GM18868 (cell line): ENCODE data around the gene MAP3K19.
"Not testable (repeated sequence)": the region's sequence is repeated elsewhere in the genome, so short reads cannot be mapped to it uniquely, and the experiment has no call there.

Source experiments
- ATAC-seq: cut with Tn5 transposase; IDR thresholded peaks from one replicate; pipeline ENCODE4 v1.9.1; 2021; ENCODE audit warnings: mild to moderate bottlenecking, moderate library complexity; ENCODE audit not compliant: unreplicated experiment

Gene MAP3K19

GRCh38 chr2:134999521-134999920 lies 47.7 kb downstream of the MAP3K19 start:
- ATAC-seq: no peak

GRCh38 chr2:134988994-134989605 lies 58.1 kb downstream of the MAP3K19 start:
- ATAC-seq: peak; percentile 40

GRCh38 chr2:134985061-134985460 lies 62.2 kb downstream of the MAP3K19 start:
- ATAC-seq: no peak

DNA sequence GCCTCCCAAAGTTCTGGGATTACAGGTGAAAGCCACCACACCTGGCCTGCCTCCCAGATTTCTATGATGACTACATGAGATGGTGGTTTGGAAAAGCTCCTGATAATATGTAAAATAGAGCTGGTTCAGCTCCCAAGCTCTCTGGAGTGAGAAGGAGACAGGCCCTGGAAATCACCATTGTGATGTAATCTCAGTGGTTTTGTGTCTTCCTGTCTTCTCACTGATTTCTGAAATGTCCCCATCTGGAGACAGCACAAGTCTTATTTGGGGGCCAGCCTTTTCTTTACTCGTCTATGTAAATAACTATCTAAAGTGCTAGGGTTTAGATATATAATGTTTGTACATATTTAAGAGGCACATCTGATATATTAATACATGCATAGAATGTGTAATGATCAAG lies 64.6 kb downstream of the MAP3K19 start:
- ATAC-seq: peak; percentile 47

- ATAC-seq: no peak
These were observed 66.6 kb downstream of the MAP3K19 start for GRCh38 chr2:134980639-134981038.

- no peak for ATAC-seq
These were observed 68.0 kb downstream of the MAP3K19 start for GRCh38 chr2:134979221-134979620.

DNA sequence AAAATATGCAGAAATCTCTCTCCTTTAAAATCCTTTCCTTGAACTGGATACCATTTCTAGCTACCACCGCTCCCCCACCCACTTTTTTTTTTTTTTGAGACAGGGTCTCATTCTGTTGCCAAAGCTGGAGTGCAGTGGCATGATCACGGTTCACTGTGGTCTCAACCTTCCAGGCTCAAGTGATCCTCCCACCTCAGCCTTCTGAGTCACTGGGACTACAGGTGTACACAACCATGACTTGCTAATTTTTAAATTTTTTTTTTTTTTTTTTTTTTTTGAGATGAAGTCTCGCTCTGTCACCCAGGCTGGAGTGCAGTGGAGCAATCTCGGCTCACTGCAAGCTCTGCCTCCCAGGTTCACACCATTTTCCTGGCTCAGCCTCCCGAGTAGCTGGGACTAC lies 70.1 kb downstream of the MAP3K19 start:
- not testable (repeated sequence) for ATAC-seq

- ATAC-seq: no peak
These were observed 71.1 kb downstream of the MAP3K19 start for GRCh38 chr2:134976074-134976702.

- no peak for ATAC-seq
These were observed 71.8 kb downstream of the MAP3K19 start for GRCh38 chr2:134975281-134976009.

GRCh38 chr2:134973241-134974138 lies 73.8 kb downstream of the MAP3K19 start:
- peak; percentile 39 for ATAC-seq

DNA sequence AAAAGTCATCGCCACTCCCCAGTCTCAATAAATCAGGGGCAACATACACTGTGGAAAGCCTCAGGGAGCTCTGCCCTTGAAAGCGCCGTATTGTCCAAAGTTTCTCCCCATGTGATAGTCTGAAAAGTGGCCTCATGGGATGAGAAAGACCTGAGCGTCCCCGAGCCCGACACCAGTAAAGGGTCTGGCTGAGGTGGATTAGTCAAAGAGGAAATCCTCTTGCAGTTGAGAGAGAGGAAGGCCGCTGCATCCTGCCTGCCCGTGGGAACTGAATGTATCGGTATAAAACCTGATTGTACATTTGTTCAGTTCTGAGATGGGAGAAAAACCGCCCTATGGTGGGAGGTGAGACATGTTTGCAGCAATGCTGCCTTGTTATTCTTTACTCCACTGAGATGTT lies 80.1 kb downstream of the MAP3K19 start:
- not testable (repeated sequence) for ATAC-seq

DNA sequence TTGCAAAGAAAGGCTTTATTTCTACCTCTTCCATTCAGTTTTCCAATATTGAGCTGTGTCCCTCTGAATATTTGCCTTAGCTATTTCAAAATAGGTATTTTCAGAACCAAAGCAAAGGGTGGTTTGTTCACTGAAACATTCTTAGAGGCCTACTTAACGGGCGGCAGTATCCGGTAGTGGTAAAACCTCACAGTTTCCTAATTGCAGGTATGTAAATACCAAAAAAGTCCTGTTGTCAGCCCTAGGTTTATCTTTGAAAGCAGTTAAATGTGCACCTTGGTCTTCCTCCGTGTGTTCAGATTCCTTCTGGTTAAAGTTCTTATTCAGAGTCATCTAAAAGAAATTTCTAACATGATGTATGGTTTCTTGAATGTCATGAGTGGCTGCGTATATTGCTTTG lies 89.8 kb downstream of the MAP3K19 start:
- ATAC-seq: no peak

DNA sequence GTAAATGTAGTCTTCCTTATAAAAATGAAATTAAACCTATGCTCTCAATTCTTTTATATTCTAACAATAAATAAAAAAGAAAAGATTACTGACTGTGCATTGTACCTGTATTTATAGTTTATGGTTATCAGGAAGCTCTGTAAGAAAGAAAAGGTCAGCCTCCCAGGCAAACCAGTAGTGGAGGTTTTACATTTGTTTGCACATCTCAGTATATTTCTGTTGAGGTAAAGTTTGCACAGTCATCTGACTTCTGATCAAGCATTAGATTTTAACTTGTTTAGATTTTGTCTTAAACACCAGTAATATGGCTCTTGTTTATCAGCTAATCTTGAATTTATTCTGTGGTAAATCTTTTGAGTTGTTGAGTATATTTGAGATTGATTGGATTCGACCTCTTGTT lies 91.5 kb downstream of the MAP3K19 start:
- ATAC-seq: no peak

GRCh38 chr2:134954065-134954464 lies 93.2 kb downstream of the MAP3K19 start:
- no peak for ATAC-seq

GRCh38 chr2:134952608-134953007 lies 94.6 kb downstream of the MAP3K19 start:
- no peak for ATAC-seq

- ATAC-seq: no peak
These were observed 96.4 kb downstream of the MAP3K19 start for GRCh38 chr2:134950886-134951285.

- ATAC-seq: no peak
These were observed 97.1 kb downstream of the MAP3K19 start for GRCh38 chr2:134949981-134950708.

GRCh38 chr2:134946073-134946472 lies 101.2 kb downstream of the MAP3K19 start:
- ATAC-seq: no peak

DNA sequence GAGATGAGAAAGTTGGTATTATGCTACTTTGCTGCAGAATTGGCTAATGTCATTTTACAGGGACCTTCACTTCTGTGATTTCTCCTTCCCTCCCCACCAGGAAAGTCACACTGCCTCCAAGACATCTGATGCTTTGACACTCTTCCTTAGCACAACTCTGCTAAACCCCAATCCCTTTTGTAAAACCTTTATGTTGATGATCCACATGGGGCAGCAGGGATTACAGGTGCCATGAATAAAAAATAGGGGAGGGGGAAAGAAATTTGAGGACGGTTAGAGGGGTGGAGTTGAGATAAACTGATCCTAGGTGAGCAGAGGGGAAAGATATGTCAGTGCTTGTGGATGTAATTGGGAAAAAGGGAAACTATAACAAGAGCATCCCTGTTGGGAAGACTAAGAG lies 102.3 kb downstream of the MAP3K19 start:
- no peak for ATAC-seq

DNA sequence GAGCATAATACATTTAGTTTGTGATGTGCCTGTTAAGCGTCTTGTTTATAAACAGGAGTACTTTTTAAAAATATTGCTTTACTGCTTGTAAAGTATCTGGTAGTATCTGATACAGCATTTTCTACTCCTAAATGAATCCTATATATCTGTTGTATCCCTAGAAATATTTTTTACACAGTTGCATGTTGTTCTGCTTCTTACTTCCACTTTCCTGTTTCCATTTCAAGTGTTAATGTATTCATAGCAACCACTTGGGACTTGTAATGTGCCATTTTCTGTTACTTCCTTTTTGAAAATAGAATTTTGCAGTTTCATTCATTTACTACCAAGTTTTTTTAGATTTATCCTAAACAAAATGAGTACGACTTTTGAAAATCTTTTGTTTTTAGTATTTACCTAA lies 103.7 kb downstream of the MAP3K19 start:
- ATAC-seq: peak; percentile 82
